GM18951 (cell line): ENCODE results near the gene PKN1.
A peak's percentile ranks its signal among the peaks of the same experiment; 100 is the strongest.
"Not testable (repeated sequence)": the region's sequence is repeated elsewhere in the genome, so short reads cannot be mapped to it uniquely, and the experiment has no call there.

ENCODE experiments used
- POLR2A ChIP-seq: IDR thresholded peaks from 4 replicates; pipeline ENCODE4 v1.6.1; 2011; ENCODE audit warnings: mild to moderate bottlenecking; ENCODE audit not compliant: insufficient read length, insufficient read depth; ENCODE audit errors: extremely low read depth
- in situ Hi-C: fragments of 300-500 bp; cut with MboI; formaldehyde crosslinking; loops from one replicate; pipeline ENCODE4 v1.12.0; 2022; ENCODE audit warnings: low sequenced_read_pairs, mixed read lengths, inconsistent platforms; ENCODE audit not compliant: unreplicated experiment

Gene PKN1

GRCh38 chr19:14450168-14450874, 17.2 kb downstream of the PKN1 start:
- in situ Hi-C loops, result no loop called here
- no peak for TF ChIP-seq POLR2A

- TF ChIP-seq POLR2A, result no peak
- in situ Hi-C loops, result no loop called here
These were observed 17.8 kb downstream of the PKN1 start for GRCh38 chr19:14450876-14451275.

GRCh38 chr19:14452303-14452702, 19.2 kb downstream of the PKN1 start:
- in situ Hi-C loops, result not testable (repeated sequence)

DNA sequence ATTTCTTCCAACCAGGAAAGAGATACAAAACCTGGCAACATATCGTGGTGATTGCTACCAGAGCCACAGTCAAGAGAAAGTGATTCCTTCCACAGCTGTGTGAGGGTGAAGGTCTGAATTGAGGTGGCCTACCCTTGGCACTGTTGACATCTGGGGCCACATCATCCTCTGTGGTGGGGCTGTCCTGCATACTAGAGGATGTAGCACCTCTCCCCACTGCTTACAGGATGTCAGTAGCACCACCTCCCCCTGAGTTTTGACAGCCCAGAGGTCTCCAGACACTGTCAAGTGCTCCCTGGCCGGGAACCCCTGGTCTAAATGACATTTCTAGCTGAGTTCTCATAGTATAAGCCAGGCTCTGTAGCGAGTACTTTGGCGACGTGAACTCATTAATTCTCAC, 26.6 kb downstream of the PKN1 start:
- no peak for TF ChIP-seq POLR2A
- in situ Hi-C loops, result no loop called here

GRCh38 chr19:14460935-14461334, 27.8 kb downstream of the PKN1 start:
- TF ChIP-seq POLR2A, result no peak
- in situ Hi-C loops, result no loop called here

- in situ Hi-C loops, result not testable (repeated sequence)
These were observed 29.3 kb downstream of the PKN1 start for GRCh38 chr19:14462401-14462800.

DNA sequence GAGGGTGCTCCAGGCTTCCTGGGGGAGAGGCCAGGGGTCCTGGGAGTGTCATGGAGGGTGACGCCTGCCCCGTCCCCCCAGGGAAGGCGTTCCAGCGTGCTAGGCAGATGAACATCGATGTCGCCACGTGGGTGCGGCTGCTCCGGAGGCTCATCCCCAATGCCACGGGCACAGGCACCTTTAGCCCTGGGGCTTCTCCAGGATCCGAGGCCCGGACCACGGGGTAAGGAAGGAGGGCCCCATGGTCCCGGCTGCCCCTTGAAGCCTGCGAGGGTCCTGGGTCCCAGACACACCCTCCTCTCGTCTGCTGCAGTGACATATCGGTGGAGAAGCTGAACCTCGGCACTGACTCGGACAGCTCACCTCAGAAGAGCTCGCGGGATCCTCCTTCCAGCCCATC, 30.6 kb downstream of the PKN1 start:
- TF ChIP-seq POLR2A, result no peak
- in situ Hi-C loops, result no loop called here

GRCh38 chr19:14467391-14467790, 34.3 kb downstream of the PKN1 start:
- in situ Hi-C loops, result no loop called here
- TF ChIP-seq POLR2A, result no peak

DNA sequence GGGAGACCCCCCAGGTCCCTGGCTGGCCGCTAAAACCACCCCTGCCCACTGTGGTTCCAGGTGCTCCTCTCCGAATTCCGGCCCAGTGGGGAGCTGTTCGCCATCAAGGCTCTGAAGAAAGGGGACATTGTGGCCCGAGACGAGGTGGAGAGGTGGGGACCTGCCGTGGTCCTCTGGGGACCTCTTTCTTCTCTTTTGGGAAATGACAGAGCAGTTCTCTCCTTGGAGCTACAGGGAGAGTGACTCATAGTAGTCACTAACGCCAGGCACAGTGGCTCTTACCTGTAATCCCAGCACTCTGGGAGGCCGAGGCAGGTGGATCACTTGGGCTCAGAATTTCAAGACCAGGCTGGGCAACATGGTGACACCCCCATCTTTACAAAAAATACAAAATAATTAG, 34.7 kb downstream of the PKN1 start:
- no peak for TF ChIP-seq POLR2A

DNA sequence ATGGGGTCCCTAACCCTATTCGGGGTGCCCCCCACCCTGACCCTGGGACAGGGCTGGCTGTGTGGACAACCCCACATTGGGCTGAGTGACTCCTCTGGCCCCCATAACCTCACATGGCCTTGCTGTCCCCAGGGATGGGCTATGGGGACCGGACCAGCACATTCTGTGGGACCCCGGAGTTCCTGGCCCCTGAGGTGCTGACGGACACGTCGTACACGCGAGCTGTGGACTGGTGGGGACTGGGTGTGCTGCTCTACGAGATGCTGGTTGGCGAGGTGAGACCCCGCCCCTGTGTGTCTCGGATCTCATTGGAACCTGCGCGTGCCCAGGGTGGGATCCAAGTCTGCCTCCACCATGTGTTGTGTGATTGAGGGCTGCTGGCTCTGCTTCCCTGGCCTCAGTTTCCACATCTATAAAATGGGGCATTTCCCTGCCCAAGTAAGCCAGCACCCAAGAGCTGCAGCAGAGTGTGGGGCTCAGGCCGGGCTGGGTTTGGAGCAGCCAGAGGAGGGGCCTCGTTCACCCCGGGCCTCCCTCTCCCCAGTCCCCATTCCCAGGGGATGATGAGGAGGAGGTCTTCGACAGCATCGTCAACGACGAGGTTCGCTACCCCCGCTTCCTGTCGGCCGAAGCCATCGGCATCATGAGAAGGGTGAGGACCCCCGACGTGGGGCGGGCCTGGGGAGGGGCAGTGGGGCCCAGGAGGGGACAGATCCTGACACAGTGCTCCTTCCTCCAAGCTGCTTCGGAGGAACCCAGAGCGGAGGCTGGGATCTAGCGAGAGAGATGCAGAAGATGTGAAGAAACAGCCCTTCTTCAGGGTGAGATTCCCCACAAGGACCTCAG, 37.1 kb downstream of the PKN1 start:
- in situ Hi-C loops, result no loop called here

More for the DNA sequence above, 34.7 kb downstream of the PKN1 start:
- in situ Hi-C loops, result no loop called here

DNA sequence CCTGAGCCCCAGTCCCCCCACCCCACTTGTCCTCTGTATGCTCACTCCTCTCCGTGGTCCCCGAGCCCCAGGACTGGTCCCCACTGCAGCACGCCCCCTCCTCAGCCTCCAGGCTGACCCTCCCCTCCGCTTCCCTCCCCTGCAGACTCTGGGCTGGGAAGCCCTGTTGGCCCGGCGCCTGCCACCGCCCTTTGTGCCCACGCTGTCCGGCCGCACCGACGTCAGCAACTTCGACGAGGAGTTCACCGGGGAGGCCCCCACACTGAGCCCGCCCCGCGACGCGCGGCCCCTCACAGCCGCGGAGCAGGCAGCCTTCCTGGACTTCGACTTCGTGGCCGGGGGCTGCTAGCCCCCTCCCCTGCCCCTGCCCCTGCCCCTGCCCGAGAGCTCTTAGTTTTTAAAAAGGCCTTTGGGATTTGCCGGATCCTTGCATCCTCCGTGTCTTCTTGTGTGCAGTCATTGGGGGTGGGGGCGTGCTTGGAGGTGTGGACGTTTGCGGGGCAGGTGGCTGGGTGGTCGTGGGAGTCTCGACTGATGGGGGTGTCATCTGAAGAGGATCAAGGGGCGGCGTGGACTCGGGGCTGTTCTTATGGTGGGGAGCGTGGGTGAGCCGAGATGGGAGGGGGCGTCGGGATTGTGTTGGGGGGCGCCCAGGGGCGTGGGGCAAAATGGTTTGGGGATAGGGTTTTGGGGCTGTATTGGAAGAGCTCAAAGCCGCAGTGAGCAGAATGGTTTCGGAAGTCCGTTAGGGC, 38.5 kb downstream of the PKN1 start:
- TF ChIP-seq POLR2A, result no peak
- in situ Hi-C loops, result no loop called here

More for the DNA sequence above, 37.1 kb downstream of the PKN1 start:
- no peak for TF ChIP-seq POLR2A

GRCh38 chr19:14472202-14472938, 39.3 kb downstream of the PKN1 start:
- TF ChIP-seq POLR2A, result peak; percentile 40
- in situ Hi-C loops, result no loop called here

GRCh38 chr19:14473073-14473977, 40.2 kb downstream of the PKN1 start:
- in situ Hi-C loops, result no loop called here
- TF ChIP-seq POLR2A, result no peak
